Heart left ventricle (tissue), 16 donors: ENCODE results near the gene MAG. TPM values are rescaled to one million over a fixed set of nuclear protein-coding genes. Genes with fewer than 3 reads are reported as not detected.

Experiments used
- ATAC-seq, 4 donors: fragments of 200-7000 bp; cut with Tn5 transposase; one replicate each; pipeline ENCODE4 v1.9.1; 2020 to 2022; ENCODE audit warnings: moderate library complexity in 4 of 4, mild to moderate bottlenecking in 3 of 4, moderate number of reproducible peaks in 1 of 4
- DNase-seq, 5 donors: peaks; one replicate each; pipeline ENCODE4 v3.0.0-alpha.2; 2020
- H3K27ac ChIP-seq, 12 donors: fragments of 200-600 bp; sonication (generic) in 4 of 12; one replicate each; pipeline versions ENCODE4 v1.5.0 to v1.8.0; 2016 to 2022; ENCODE audit warnings: mild to moderate bottlenecking in 2 of 12
- H3K27me3 ChIP-seq, 9 donors: fragments of 200-600 bp; sonication (generic) in 2 of 9; one replicate each; pipeline versions ENCODE4 v1.5.1 to v1.8.0; 2016 to 2022; ENCODE audit warnings: mild to moderate bottlenecking in 3 of 9
- H3K36me3 ChIP-seq, 9 donors: fragments of 200-600 bp; sonication (generic) in 2 of 9; one replicate each; pipeline versions ENCODE4 v1.5.0 to v1.8.0; 2018 to 2022; ENCODE audit warnings: mild to moderate bottlenecking in 2 of 9
- H3K4me1 ChIP-seq, 12 donors: fragments of 200-600 bp; sonication (generic) in 4 of 12; one replicate each; pipeline versions ENCODE4 v1.5.0 to v1.8.0; 2016 to 2022; ENCODE audit warnings: mild to moderate bottlenecking in 3 of 12
- H3K4me3 ChIP-seq, 12 donors: fragments of 200-600 bp; sonication (generic) in 4 of 12; one replicate each; pipeline versions ENCODE4 v1.5.0 to v1.8.0; 2017 to 2022; ENCODE audit warnings: mild to moderate bottlenecking in 9 of 12, moderate library complexity in 4 of 12
- H3K9me3 ChIP-seq, 12 donors: fragments of 200-600 bp; sonication (generic) in 4 of 12; one replicate each; pipeline versions ENCODE4 v1.5.0 to v1.8.0; 2016 to 2022; ENCODE audit warnings: mild to moderate bottlenecking in 1 of 12
- POLR2A ChIP-seq, 2 donors: fragments of 450-650 bp; IDR thresholded peaks; one replicate each; pipeline ENCODE4 v1.6.1; 2017; ENCODE audit warnings: antibody characterized with exemption in 2 of 2, mild to moderate bottlenecking in 2 of 2, moderate library complexity in 2 of 2
- WGBS, 4 donors: extraction: QIAGEN DNeasy Blood & Tissue Kit in 2 of 4; methylation state at CpG; one replicate each; pipeline versions ENCODE4 v1.1.5 to v1.1.7; 2013 to 2018; 5-methylcytosine and 5-hydroxymethylcytosine counted together
- intact Hi-C, 10 donors: fragments of 100-400 bp; cut with DNase I; formaldehyde crosslinking; loops; one replicate each; pipeline versions ENCODE4 v1.11.1 to v1.14.2; 2022
- polyA plus RNA-seq, 2 donors: library from polyadenylated mRNA; stranded (reverse); fragments of 200-250 nt; gene quantifications; one replicate each; pipeline ENCODE4 v1.2.3, GENCODE V29; 2013
- total RNA-seq, 9 donors: library from RNA; depleted of rRNA in 2 of 9; stranded (reverse); fragments of >200 nt in 2 of 9; fragmentation: NEBNext Ultra II Directional in 3 of 9; extraction: Animal tissue kit (Norgen Biotek cat#: 25700) in 3 of 9; gene quantifications; one replicate each; pipeline versions ENCODE4 v1.1.0 to v1.2.4, GENCODE V29; 2016 to 2023
- TF ChIP-seq, protein P1 (sequence below), 12 donors: fragments of 200-600 bp; sonication (generic) in 4 of 12; IDR thresholded peaks; one replicate each; pipeline versions ENCODE4 v1.5.0 to v1.8.0; 2018 to 2022; ENCODE audit warnings: antibody characterized with exemption in 12 of 12, mild to moderate bottlenecking in 5 of 12
- donor health status: ischemic (EF 13 %, LVEDD 7.1; RV severe dilation, severe dysfunction).
- donor health status: healthy with polysubstance abuse.
- donor health status: DM: no; HTN: yes; CAD: no.
- donor health status: DM: no; HTN: no; CAD: no.
- donor health status: ischemic (EF 25% LVEDD 6.9; RV normal size, moderate dysfunction).
- donor health status: ischemic (EF 25% LVEDD 5.7; RV mildly dilated, moderate dysfunction).
- donor health status: healthy.
- donor health status: DM: yes; HTN: yes; CAD: no.
- donor health status: ischemic (EF 35%, LVEDD 5.7; RV mildly dilated, moderate dysfunction).
- donor health status: nonischemic (EF 11% LVEDD 7.7; RV severe dilation, severe dysfunction).
- donor health status: DM: yes; HTN: yes; CAD: no.
- donor health status: PGD.
- donor health status: ischemic (EF 29% LVEDD 5.4; RV normal size, mild dysfunction).
- donor health status: nonischemic (EF 23%, LVEDD 6.1; RV moderate dilation, normal function).

MAG gene
- total and polyA plus RNA-seq, 11 donors: 0.30 to 0.72 TPM; not detected in 9

DNA sequence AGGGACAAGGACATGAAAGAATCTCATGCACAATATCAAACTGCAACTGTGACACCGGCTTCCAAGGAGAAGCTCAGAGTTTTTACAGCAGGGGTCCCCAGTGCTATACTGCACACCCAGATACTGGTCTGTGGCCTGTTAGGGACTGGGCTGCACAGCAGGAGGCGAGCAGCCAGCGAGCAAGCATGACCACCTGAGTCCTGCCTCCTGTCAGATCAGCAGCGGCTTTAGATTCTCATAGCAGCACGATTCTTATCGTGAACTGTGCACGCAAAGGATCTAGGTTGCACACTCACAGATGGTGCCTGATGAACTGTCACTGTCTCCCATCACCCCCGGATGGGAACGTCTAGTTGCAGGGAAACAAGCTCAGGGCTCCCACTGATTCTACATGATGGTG, 23.9 kb downstream of the MAG start:
- intact Hi-C loops: no loop called here
- Histone ChIP-seq H3K4me3 (no peak overlapping the region), H3K36me3 (no peaks in the 10 kb centered on the region), H3K4me1 (peaks cover 0 to 38% (median 8%) of the 10 kb centered on the region in 12 donors), H3K27me3 (peaks cover 0 to 3% (median 0%) of the 10 kb centered on the region in 9 donors), H3K9me3 (no peaks in the 10 kb centered on the region), H3K27ac (no peak overlapping the region)
- TF ChIP-seq, protein P1, sequence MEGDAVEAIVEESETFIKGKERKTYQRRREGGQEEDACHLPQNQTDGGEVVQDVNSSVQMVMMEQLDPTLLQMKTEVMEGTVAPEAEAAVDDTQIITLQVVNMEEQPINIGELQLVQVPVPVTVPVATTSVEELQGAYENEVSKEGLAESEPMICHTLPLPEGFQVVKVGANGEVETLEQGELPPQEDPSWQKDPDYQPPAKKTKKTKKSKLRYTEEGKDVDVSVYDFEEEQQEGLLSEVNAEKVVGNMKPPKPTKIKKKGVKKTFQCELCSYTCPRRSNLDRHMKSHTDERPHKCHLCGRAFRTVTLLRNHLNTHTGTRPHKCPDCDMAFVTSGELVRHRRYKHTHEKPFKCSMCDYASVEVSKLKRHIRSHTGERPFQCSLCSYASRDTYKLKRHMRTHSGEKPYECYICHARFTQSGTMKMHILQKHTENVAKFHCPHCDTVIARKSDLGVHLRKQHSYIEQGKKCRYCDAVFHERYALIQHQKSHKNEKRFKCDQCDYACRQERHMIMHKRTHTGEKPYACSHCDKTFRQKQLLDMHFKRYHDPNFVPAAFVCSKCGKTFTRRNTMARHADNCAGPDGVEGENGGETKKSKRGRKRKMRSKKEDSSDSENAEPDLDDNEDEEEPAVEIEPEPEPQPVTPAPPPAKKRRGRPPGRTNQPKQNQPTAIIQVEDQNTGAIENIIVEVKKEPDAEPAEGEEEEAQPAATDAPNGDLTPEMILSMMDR (IDR thresholded peaks at IDR 0.05): no peak
- TF ChIP-seq POLR2A (IDR thresholded peaks at IDR 0.05): no peak
- DNase-seq (peak in 1 of 5 donors; percentile 20), ATAC-seq (no peak)
- 76 to 82% (median 79%) methylated on average over 9 of the region's 9 CpGs for WGBS, 4 donors

DNA sequence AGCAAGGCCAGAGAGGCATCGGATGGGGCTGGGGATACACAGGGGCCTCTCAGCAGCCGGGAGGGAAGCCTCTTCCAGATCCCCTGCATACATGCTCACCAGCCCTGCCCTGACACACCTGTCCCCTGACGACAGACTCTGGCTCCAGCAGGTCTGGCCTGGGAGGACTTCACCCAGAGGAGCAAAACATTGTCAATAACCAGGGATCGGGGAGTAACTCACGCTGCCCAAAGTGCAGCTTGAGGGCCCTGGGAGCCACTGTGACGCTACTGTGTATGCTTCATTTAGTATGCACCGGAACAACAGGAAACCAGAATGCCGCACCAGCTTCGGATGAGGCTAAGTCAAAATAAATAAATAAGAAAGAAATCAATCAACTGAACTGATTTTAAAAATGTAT, 24.6 kb downstream of the MAG start:
- WGBS, 4 donors: 82 to 91% (median 89%) methylated on average over 9 of the region's 9 CpGs
- TF ChIP-seq POLR2A (IDR thresholded peaks at IDR 0.05): no peak
- TF ChIP-seq, protein P1 (IDR thresholded peaks at IDR 0.05): no peak
- peak in 1 of 5 donors; percentile 27 for DNase-seq
- Histone ChIP-seq H3K27ac (no peak overlapping the region), H3K36me3 (no peaks in the 10 kb centered on the region), H3K9me3 (no peaks in the 10 kb centered on the region), H3K27me3 (peaks cover 0 to 3% (median 0%) of the 10 kb centered on the region in 9 donors), H3K4me3 (no peak overlapping the region), H3K4me1 (peaks cover 0 to 39% (median 8%) of the 10 kb centered on the region in 12 donors)
- ATAC-seq: no peak
- intact Hi-C loops: no loop called here

DNA sequence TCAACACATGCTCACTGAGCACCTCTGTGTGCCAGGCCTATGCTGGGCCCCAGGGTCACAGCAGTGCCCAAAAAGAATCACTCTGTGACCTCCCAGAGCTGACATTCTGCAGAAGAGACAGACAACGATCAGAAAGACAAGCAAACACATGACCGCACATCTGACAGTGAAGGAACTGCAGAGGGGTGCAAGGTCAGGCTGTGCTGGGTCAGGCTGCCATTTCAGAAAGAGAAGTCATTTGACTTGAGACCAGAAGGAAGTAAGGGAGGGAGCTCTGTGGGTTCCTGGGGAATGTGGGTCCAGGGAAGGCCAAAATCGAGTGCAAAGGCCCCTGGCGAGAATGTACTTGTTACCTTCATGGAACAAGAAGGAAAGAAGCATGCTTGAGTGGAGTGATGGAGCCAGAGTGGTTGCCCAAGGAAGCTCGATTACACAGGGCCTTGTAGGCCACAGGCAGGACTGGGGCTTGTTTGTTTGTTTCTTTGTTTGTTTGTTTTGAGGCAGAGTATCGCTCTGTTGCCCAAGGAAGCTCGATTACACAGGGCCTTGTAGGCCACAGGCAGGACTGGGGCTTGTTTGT, 25.6 kb downstream of the MAG start:
- Histone ChIP-seq H3K9me3 (peaks cover 0 to 6% (median 0%) of the 10 kb centered on the region in 12 donors), H3K4me3 (no peak overlapping the region), H3K36me3 (no peaks in the 10 kb centered on the region), H3K27ac (peak overlapping the region in 1 of 12 donors; percentile 78), H3K4me1 (peaks cover 0 to 39% (median 8%) of the 10 kb centered on the region in 12 donors), H3K27me3 (peaks cover 0 to 3% (median 0%) of the 10 kb centered on the region in 9 donors)
- TF ChIP-seq POLR2A (IDR thresholded peaks at IDR 0.05): no peak
- TF ChIP-seq, protein P1 (IDR thresholded peaks at IDR 0.05): no peak
- ATAC-seq: no peak
- intact Hi-C loops: no loop called here
- no peak for DNase-seq
- 82 to 88% (median 88%) methylated on average over 7 of the region's 7 CpGs for WGBS, 4 donors

DNA sequence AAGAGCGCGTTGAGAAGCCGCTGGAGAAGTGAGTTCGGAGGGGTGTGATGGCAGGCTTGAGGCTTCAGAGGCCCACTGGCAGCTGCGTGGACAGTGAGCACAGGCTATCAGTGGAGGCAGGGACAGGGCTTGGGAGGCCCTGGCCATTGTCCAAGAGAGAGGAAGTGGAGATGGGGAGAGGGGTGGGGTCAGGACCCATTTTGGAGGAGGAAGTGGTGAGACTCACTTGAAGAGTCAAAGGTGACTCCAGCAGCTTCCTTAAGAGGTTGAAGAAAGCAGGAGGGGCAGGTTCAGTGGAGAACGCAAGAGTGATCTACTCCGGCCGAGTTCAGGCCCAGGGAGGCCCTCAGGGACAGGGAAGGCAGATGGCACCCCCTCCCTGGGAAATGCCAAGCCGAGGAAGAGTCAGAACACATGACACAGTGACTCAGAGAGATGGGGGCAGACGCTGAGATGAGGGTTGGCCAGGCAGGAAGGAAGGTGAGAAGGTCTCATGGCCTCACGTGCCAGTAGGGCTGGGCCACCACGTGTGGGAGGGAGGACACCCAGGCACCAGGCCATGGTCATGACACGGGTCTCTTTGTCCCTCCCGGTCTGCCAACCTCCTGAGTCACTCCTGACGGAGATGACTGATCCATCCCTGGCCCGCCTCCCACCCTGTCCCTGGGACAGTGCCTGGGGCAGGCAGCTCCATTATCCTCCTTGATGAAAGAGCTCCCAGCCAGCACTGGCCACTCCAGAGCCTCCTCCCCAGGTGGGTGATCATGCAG, 26.9 kb downstream of the MAG start:
- ATAC-seq (peak; percentile 47 to 87 (median 82)), DNase-seq (peak in 3 of 5 donors; percentile 55 to 81 (median 75))
- no peak overlapping the region for H3K4me3 ChIP-seq
- WGBS, 4 donors: 49 to 62% (median 56%) methylated on average over 15 to 16 of the region's 16 CpGs
- peak overlapping the region in 1 of 12 donors; percentile 78 for H3K27ac ChIP-seq
- intact Hi-C loops: no loop called here
- H3K36me3 ChIP-seq: no peaks in the 10 kb centered on the region
- peaks cover 0 to 39% (median 8%) of the 10 kb centered on the region in 12 donors for H3K4me1 ChIP-seq
- H3K27me3 ChIP-seq: peaks cover 0 to 3% (median 0%) of the 10 kb centered on the region in 9 donors
- TF ChIP-seq POLR2A (IDR thresholded peaks at IDR 0.05): no peak
- TF ChIP-seq, protein P1 (IDR thresholded peaks at IDR 0.05): no peak
- peaks cover 0 to 6% (median 0%) of the 10 kb centered on the region in 12 donors for H3K9me3 ChIP-seq
